Vagina (tissue), 2 donors: ENCODE measurements around the gene CREBZF.

Experiments used
- CTCF ChIP-seq, 3 experiments: fragments of 450-650 bp in 2 of 3; fragments of 200-600 bp in 1 of 3; sonication (generic) in 1 of 3; IDR thresholded peaks; one replicate each; pipeline ENCODE4 v1.5.1; 2017 to 2019; ENCODE audit warnings: antibody characterized with exemption in 3 of 3, mild to moderate bottlenecking in 2 of 3, moderate library complexity in 2 of 3
- POLR2A ChIP-seq, 2 donors: fragments of 450-650 bp; IDR thresholded peaks; one replicate each; pipeline ENCODE4 v1.6.1; 2017; ENCODE audit warnings: antibody characterized with exemption in 2 of 2, mild to moderate bottlenecking in 2 of 2, moderate library complexity in 2 of 2
- POLR2AphosphoS5 ChIP-seq, 2 donors: sonication (generic); formaldehyde crosslinking; IDR thresholded peaks; one replicate each; pipeline ENCODE4 v1.9.0; 2017; ENCODE audit warnings: antibody characterized with exemption in 2 of 2, mild to moderate bottlenecking in 2 of 2, low read depth in 1 of 2; ENCODE audit not compliant: insufficient read depth in 1 of 2

- TF ChIP-seq POLR2A (IDR thresholded peaks at IDR 0.05) (no peak), CTCF (IDR thresholded peaks at IDR 0.05) (no peak), POLR2AphosphoS5 (IDR thresholded peaks at IDR 0.05; ENCODE audit: insufficient read depth in 1 of 2, low read depth in 1 of 2) (no peak)
Observed at GRCh38 chr11:85704967-85705366, 40.0 kb upstream of the CREBZF start.
